NCI-H1417 treated with DMSO at 0.1 percent for 48 hours (cell line): ENCODE data around the gene CLDN22.

Source experiments
- DNase-seq: peaks from one replicate; lab custom pipeline; 2025; lab: John Stamatoyannopoulos, UW

Gene CLDN22

GRCh38 chr4:183276106-183276505, 44.0 kb downstream of the CLDN22 start:
- DNase-seq = no peak

- DNase-seq = no peak
Measured at GRCh38 chr4:183272384-183272783, 47.7 kb downstream of the CLDN22 start.

- DNase-seq = no peak
Measured at GRCh38 chr4:183268556-183268955, 51.5 kb downstream of the CLDN22 start.
